ENCODE measurements around the gene SH3RF2. TPM values are rescaled to one million over a fixed set of nuclear protein-coding genes. Genes with fewer than 3 reads are reported as not detected.

The SH3RF2 gene
- total and polyA plus RNA-seq, 10 of the 15 experiments (the other 5 are each of a cell fraction or from before 2014, with no cell fraction given), result 0.15 TPM; not detected in 9

DNA sequence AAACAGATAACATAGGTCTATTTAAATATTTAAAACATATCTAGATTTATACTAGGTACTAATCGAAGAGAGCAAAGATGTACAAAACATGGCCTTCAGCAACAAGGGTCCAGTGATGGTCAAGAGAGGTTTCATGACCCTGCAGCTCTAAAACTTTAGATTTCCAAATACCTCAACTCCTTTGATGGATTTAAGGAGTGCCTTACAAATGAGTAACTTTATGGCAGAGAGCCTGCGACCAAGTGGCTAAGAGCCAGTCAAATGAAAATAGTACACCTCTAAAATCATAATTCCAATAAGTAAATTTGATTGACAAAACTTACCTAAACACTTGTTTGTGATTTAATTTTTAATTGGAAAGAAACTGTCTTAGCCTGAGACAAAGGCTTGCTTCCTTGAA, 4.7 kb upstream of the SH3RF2 start:
- no peak overlapping the region for H3K9ac ChIP-seq (ENCODE audit: control insufficient read depth, insufficient read depth, low read length)
- no peaks in the 10 kb centered on the region for H3K4me1 ChIP-seq (ENCODE audit: control insufficient read depth, insufficient read depth, low read length)
- RAD21 ChIA-PET (ENCODE audit: unreplicated experiment), result no interaction called here
- ATAC-seq (no peak), FAIRE-seq (no peak), DNase-seq (ENCODE audit: low read depth, low spot score) (no peak)
- intact Hi-C loops (cut with micrococcal nuclease; ENCODE audit: unreplicated experiment), result no loop called here
- TF ChIP-seq RAD51 (IDR thresholded peaks at IDR 0.05) (no peak), HCFC1 (IDR thresholded peaks at IDR 0.05; ENCODE audit: low read length) (no peak), ESRRA (IDR thresholded peaks at IDR 0.05; ENCODE audit: low read length) (no peak), EP300 (IDR thresholded peaks at IDR 0.05; ENCODE audit: borderline replicate concordance in 1 of 2, control insufficient read depth in 1 of 2, low read depth in 2 of 2, low read length in 2 of 2) (no peak), ASH2L (IDR thresholded peaks at IDR 0.05; ENCODE audit: borderline replicate concordance, low read depth) (no peak), IRF4 (IDR thresholded peaks at IDR 0.05; ENCODE audit: low read depth, low read length) (no peak), TARDBP (IDR thresholded peaks at IDR 0.05; ENCODE audit: borderline replicate concordance) (no peak)
- TF ChIP-seq, protein P1, sequence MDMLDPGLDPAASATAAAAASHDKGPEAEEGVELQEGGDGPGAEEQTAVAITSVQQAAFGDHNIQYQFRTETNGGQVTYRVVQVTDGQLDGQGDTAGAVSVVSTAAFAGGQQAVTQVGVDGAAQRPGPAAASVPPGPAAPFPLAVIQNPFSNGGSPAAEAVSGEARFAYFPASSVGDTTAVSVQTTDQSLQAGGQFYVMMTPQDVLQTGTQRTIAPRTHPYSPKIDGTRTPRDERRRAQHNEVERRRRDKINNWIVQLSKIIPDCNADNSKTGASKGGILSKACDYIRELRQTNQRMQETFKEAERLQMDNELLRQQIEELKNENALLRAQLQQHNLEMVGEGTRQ (IDR thresholded peaks at IDR 0.05; ENCODE audit: borderline replicate concordance, low read depth, low read length), result no peak
- no peak overlapping the region for H3K4me3 ChIP-seq
- BruUV-seq (replicated peaks), result no TSS peak
- peaks cover 0 to 2% of the 10 kb centered on the region in 2 experiments; a peak in 2 of 4 replicates for H3K27me3 ChIP-seq (replicated peaks in 1 of 2; ENCODE audit: control insufficient read depth in 2 of 2, insufficient read depth in 2 of 2, low read length in 1 of 2)
- H4K20me1 ChIP-seq (ENCODE audit: control insufficient read depth, insufficient read depth), result no peaks in the 10 kb centered on the region
- CTCF ChIA-PET, result no interaction called here
- no peak overlapping the region for H3K27ac ChIP-seq (ENCODE audit: control insufficient read depth, insufficient read depth)
- H3K79me2 ChIP-seq (ENCODE audit: control insufficient read depth, insufficient read depth, low read length), result no peaks in the 10 kb centered on the region
- in situ Hi-C loops (cut with MboI), result no loop called here
- SMC1A ChIA-PET (ENCODE audit: uncharacterized antibody, unreplicated experiment), result no interaction called here
- no peaks in the 10 kb centered on the region for H3K36me3 ChIP-seq (ENCODE audit: control insufficient read depth in 2 of 2, insufficient read depth in 2 of 2, low read length in 1 of 2)
- 0% methylated on average over 2 of the region's 2 CpGs for WGBS (ENCODE audit: insufficient coverage, insufficient replicate concordance, low lambda C conversion rate, missing lambda C conversion rate)
- no peak overlapping the region for H3K4me2 ChIP-seq (ENCODE audit: control insufficient read depth, insufficient read depth)
- POLR2A ChIA-PET, result no interaction called here
- H2AFZ ChIP-seq (ENCODE audit: control insufficient read depth, low read depth, low read length), result no peak overlapping the region
- H3K9me3 ChIP-seq (replicated peaks; ENCODE audit: control insufficient read depth, insufficient read depth, low read length), result no peaks in the 10 kb centered on the region

DNA sequence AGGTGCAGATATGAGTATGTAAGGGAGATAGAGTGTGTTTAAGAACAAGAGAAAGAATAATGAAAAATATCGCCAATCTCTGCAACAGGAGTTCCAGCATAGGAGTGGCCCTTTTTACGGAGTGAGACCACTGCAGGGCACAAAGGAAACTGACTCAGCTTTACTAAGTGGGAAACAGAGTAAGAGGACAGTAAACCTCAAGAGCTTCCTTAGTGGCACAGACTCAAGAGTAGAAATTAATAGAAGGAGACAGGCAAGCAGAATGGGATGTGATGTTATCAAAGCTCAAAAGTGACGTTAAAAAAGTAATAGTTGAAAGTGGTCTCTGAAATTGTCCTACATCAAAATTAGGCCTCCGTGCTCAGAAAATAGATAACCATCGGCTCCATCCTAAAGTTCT, 2.1 kb upstream of the SH3RF2 start:
- SMC1A ChIA-PET (ENCODE audit: uncharacterized antibody, unreplicated experiment), result no interaction called here
- RAD21 ChIA-PET (ENCODE audit: unreplicated experiment), result no interaction called here
- TF ChIP-seq SMC3 (IDR thresholded peaks at IDR 0.05; ENCODE audit: borderline replicate concordance, low read length), result no peak
- TF ChIP-seq, protein P2, sequence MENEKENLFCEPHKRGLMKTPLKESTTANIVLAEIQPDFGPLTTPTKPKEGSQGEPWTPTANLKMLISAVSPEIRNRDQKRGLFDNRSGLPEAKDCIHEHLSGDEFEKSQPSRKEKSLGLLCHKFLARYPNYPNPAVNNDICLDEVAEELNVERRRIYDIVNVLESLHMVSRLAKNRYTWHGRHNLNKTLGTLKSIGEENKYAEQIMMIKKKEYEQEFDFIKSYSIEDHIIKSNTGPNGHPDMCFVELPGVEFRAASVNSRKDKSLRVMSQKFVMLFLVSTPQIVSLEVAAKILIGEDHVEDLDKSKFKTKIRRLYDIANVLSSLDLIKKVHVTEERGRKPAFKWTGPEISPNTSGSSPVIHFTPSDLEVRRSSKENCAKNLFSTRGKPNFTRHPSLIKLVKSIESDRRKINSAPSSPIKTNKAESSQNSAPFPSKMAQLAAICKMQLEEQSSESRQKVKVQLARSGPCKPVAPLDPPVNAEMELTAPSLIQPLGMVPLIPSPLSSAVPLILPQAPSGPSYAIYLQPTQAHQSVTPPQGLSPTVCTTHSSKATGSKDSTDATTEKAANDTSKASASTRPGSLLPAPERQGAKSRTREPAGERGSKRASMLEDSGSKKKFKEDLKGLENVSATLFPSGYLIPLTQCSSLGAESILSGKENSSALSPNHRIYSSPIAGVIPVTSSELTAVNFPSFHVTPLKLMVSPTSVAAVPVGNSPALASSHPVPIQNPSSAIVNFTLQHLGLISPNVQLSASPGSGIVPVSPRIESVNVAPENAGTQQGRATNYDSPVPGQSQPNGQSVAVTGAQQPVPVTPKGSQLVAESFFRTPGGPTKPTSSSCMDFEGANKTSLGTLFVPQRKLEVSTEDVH (IDR thresholded peaks at IDR 0.05; ENCODE audit: low read depth, partially characterized antibody), result no peak
- no peak for TF ChIP-seq POLR2AphosphoS2 (IDR thresholded peaks at IDR 0.05; ENCODE audit: low read depth, low read length)
- TF ChIP-seq SPI1 (IDR thresholded peaks at IDR 0.05; ENCODE audit: borderline replicate concordance, insufficient read depth, low read depth, low read length), result no peak
- TF ChIP-seq BCL11A (IDR thresholded peaks at IDR 0.05; ENCODE audit: low read depth, low read length), result no peak
- TF ChIP-seq, protein P3, sequence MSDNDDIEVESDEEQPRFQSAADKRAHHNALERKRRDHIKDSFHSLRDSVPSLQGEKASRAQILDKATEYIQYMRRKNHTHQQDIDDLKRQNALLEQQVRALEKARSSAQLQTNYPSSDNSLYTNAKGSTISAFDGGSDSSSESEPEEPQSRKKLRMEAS (IDR thresholded peaks at IDR 0.05; ENCODE audit: low read depth, low read length), result no peak
- TF ChIP-seq, protein P4, sequence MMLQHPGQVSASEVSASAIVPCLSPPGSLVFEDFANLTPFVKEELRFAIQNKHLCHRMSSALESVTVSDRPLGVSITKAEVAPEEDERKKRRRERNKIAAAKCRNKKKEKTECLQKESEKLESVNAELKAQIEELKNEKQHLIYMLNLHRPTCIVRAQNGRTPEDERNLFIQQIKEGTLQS (IDR thresholded peaks at IDR 0.05; ENCODE audit: borderline replicate concordance, extremely low read depth, low read depth, low read length), result no peak

More for the DNA sequence above, 2.1 kb upstream of the SH3RF2 start:
- BruUV-seq (replicated peaks), result no TSS peak
- H3K27me3 ChIP-seq (replicated peaks in 1 of 2; ENCODE audit: control insufficient read depth in 2 of 2, insufficient read depth in 2 of 2, low read length in 1 of 2), result peaks cover 0 to 3% of the 10 kb centered on the region in 2 experiments; a peak in 2 of 4 replicates
- ChIA-PET CTCF (no interaction called here), POLR2A (no interaction called here)
- FAIRE-seq (no peak), ATAC-seq (no peak), DNase-seq (ENCODE audit: low read depth, low spot score) (no peak)
- H3K4me3 ChIP-seq, result no peak overlapping the region
- H3K9me3 ChIP-seq (replicated peaks; ENCODE audit: control insufficient read depth, insufficient read depth, low read length), result no peaks in the 10 kb centered on the region
- no peak overlapping the region for H3K9ac ChIP-seq (ENCODE audit: control insufficient read depth, insufficient read depth, low read length)
- H3K4me1 ChIP-seq (ENCODE audit: control insufficient read depth, insufficient read depth, low read length), result no peaks in the 10 kb centered on the region
- WGBS (ENCODE audit: insufficient coverage, insufficient replicate concordance, low lambda C conversion rate, missing lambda C conversion rate), result 49% methylated on average over 5 of the region's 5 CpGs
- no peaks in the 10 kb centered on the region for H3K36me3 ChIP-seq (ENCODE audit: control insufficient read depth in 2 of 2, insufficient read depth in 2 of 2, low read length in 1 of 2)
- intact Hi-C loops (cut with micrococcal nuclease; ENCODE audit: unreplicated experiment), result no loop called here
- in situ Hi-C loops (cut with MboI), result no loop called here
- H3K79me2 ChIP-seq (ENCODE audit: control insufficient read depth, insufficient read depth, low read length), result no peaks in the 10 kb centered on the region
- no peak overlapping the region for H3K27ac ChIP-seq (ENCODE audit: control insufficient read depth, insufficient read depth)
- no peak overlapping the region for H3K4me2 ChIP-seq (ENCODE audit: control insufficient read depth, insufficient read depth)
- no peak overlapping the region for H2AFZ ChIP-seq (ENCODE audit: control insufficient read depth, low read depth, low read length)
- H4K20me1 ChIP-seq (ENCODE audit: control insufficient read depth, insufficient read depth), result no peaks in the 10 kb centered on the region

Measured in GM12878 (cell line).